GM13977 (cell line): Measurements from ENCODE around the gene PLEKHH2.
"Not testable (repeated sequence)": the region's sequence is repeated elsewhere in the genome, so short reads cannot be mapped to it uniquely, and the experiment has no call there.

Experiments used
- DNase-seq: peaks from one replicate; pipeline ENCODE4 v3.0.0; 2012; ENCODE audit warnings: low spot score
- CTCF ChIP-seq: IDR thresholded peaks from 2 replicates; pipeline ENCODE4 v1.5.1; 2012; ENCODE audit warnings: mild to moderate bottlenecking, control low read depth; ENCODE audit not compliant: insufficient read depth; ENCODE audit errors: extremely low read depth, missing control alignments
- in situ Hi-C: fragments of 300-500 bp; cut with MboI; formaldehyde crosslinking; loops from one replicate; pipeline ENCODE4 v1.12.0; 2022; ENCODE audit warnings: low sequenced_read_pairs, low pct_unique_long_range_greater_than_20kb, mixed read lengths, inconsistent platforms; ENCODE audit not compliant: unreplicated experiment

PLEKHH2 gene

GRCh38 chr2:43616967-43617680, 19.9 kb upstream of the PLEKHH2 start:
- in situ Hi-C loops: no loop called here
- no peak for DNase-seq
- no peak for TF ChIP-seq CTCF

GRCh38 chr2:43619511-43619910, 17.5 kb upstream of the PLEKHH2 start:
- in situ Hi-C loops: no loop called here
- no peak for TF ChIP-seq CTCF
- DNase-seq: no peak

- no peak for DNase-seq
- no peak for TF ChIP-seq CTCF
- in situ Hi-C loops: no loop called here
Measured at GRCh38 chr2:43622931-43623451, 14.1 kb upstream of the PLEKHH2 start.

GRCh38 chr2:43631618-43632317, 5.3 kb upstream of the PLEKHH2 start:
- no peak for TF ChIP-seq CTCF
- in situ Hi-C loops: no loop called here
- no peak for DNase-seq

DNA sequence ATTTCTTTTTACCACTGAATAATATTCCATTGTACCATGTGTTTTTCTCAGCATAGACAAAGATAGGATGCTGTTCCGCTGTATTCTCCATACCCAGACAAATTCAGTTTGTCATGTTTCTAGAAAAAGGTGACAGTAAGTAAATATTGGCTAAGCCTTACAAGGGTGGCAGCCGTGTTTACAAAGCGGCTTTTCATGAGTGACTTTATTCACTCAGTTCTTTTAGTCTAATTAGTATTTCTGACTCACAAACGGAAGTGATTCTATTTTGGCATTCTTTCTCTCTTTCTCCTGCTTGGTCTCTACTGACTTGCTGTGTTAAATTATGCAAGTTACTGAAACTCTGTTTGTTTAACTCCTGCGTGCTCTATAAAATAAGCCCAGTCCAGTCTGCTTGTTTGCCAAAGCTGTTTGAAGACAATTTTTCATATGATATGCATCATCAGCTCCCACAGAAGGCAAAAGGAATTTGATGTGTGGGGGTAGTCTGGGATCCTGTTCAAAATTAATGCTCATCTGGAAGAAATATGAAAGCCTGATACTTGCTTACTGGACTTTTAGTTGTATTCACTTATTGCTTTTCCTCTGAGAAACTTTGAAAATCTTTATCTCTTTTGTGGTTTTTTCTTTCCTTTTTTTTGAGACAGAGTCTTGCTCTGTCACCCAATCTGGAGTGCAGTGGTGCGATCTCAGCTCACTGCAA, 2.3 kb upstream of the PLEKHH2 start:
- TF ChIP-seq CTCF: no peak
- in situ Hi-C loops: no loop called here
- DNase-seq: no peak

- in situ Hi-C loops, DNase-seq: not testable (repeated sequence)
Measured at GRCh38 chr2:43636153-43636552, 907 bp upstream of the PLEKHH2 start.
